GM23338 (cell line): ENCODE data around the gene GJC2.

Experiments
- CREB1 ChIP-seq: fragments of 250-450 bp; sonication (Bioruptor Pico); IDR thresholded peaks from 2 replicates; pipeline ENCODE4 v1.5.0; 2020; ENCODE audit warnings: low read depth, mild to moderate bottlenecking, moderate library complexity
- CTCF ChIP-seq, 2 experiments: fragments of 200-600 bp in 1 of 2; sonication (generic) in 1 of 2; conservative IDR thresholded peaks; 2 replicates each; pipeline versions ENCODE4 v1.5.1 to v1.6.1; 2016 to 2017; ENCODE audit warnings: antibody characterized with exemption in 2 of 2, low read depth in 2 of 2, mild to moderate bottlenecking in 2 of 2, moderate library complexity in 1 of 2
- EZH2 ChIP-seq: fragments of 200-600 bp; sonication (generic); IDR thresholded peaks from one replicate; pipeline ENCODE4 v1.8.0; 2017; ENCODE audit warnings: antibody characterized with exemption, mild to moderate bottlenecking, low read depth; ENCODE audit not compliant: unreplicated experiment
- EZH2phosphoT487 ChIP-seq: fragments of 200-600 bp; sonication (generic); IDR thresholded peaks from one replicate; pipeline ENCODE4 v1.8.1; 2018; ENCODE audit warnings: antibody characterized with exemption; ENCODE audit not compliant: unreplicated experiment
- JUNB ChIP-seq: IDR thresholded peaks from one replicate; pipeline ENCODE4 v1.6.1; 2016; ENCODE audit warnings: antibody characterized with exemption; ENCODE audit not compliant: unreplicated experiment
- POLR2AphosphoS5 ChIP-seq: IDR thresholded peaks from 2 replicates; pipeline ENCODE4 v1.6.1; 2016; ENCODE audit warnings: antibody characterized with exemption, low read depth
- REST ChIP-seq: IDR thresholded peaks from one replicate; pipeline ENCODE4 v1.6.1; 2018; ENCODE audit warnings: antibody characterized with exemption; ENCODE audit not compliant: unreplicated experiment
- STAT1 ChIP-seq: IDR thresholded peaks from one replicate; pipeline ENCODE4 v1.6.1; 2016; ENCODE audit warnings: antibody characterized with exemption; ENCODE audit not compliant: unreplicated experiment
- ZNF331 ChIP-seq: fragments of 250-450 bp; sonication (Bioruptor Pico); IDR thresholded peaks from 2 replicates; pipeline ENCODE4 v1.5.0; 2020; ENCODE audit warnings: low read depth, mild to moderate bottlenecking, moderate library complexity
- ZNF462 ChIP-seq: fragments of 250-450 bp; sonication (Bioruptor Pico); IDR thresholded peaks from 2 replicates; pipeline ENCODE4 v1.5.0; 2020; ENCODE audit warnings: mild to moderate bottlenecking, moderate library complexity
- TF ChIP-seq, protein P1 (sequence below): IDR thresholded peaks from 2 replicates; pipeline ENCODE4 v1.6.1; 2016; ENCODE audit warnings: antibody characterized with exemption

DNA sequence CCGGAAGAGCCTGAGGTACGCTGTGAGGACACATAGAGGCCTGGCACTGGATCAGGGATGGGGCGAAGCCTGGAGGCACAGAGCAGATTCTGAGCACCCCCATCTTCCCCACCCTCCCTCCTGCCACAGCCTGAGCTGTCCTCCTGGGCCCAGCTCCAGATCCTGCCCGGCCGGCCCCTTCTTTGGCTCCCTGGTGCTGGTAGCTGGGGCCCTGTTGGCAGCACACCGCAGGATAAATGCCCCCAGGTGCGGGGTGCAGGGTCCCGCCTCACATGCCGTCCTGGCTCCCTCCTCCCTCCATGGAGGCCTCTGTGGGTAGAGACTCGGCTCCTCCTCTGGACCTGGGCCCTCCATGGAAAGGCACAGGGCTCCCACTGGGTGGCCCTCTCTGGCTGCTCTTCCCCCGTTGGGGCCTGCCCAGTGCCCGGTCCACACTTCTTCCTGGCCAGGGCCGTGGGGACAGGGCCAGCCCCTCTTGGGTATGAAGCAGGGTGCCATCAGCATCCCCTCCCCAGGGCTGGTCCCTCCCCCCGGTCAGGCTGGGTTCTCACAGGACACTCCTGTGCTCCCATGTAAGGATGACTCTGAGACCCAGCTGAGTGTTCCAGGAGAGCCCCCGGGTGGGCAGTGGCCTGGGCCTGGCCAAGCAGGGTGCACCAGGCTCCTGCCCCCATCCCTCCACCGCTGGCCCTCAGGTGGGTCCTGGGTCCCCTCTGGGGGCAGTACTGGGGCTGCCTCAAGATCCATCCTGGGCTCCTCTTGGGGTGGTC is 57.0 kb downstream of the GJC2 start:
- TF ChIP-seq EZH2 (no peak), POLR2AphosphoS5 (no peak), CTCF (conservative IDR thresholded peaks at IDR 0.05; ENCODE audit: low read depth in 2 of 2) (no peak), JUNB (no peak), REST (no peak), ZNF331 (CRISPR knock-in tag) (no peak), EZH2phosphoT487 (no peak), STAT1 (no peak), CREB1 (no peak), ZNF462 (CRISPR knock-in tag) (no peak)
- TF ChIP-seq, protein P1, sequence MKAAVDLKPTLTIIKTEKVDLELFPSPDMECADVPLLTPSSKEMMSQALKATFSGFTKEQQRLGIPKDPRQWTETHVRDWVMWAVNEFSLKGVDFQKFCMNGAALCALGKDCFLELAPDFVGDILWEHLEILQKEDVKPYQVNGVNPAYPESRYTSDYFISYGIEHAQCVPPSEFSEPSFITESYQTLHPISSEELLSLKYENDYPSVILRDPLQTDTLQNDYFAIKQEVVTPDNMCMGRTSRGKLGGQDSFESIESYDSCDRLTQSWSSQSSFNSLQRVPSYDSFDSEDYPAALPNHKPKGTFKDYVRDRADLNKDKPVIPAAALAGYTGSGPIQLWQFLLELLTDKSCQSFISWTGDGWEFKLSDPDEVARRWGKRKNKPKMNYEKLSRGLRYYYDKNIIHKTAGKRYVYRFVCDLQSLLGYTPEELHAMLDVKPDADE = no peak
